Measurements from ENCODE around the gene PNLIPRP1.

PNLIPRP1 gene

GRCh38 chr10:116599991-116600390, 9.2 kb downstream of the PNLIPRP1 start:
- no peak for DNase-seq (ENCODE audit: low spot score)

- DNase-seq (ENCODE audit: low spot score), result no peak
These were observed 12.1 kb downstream of the PNLIPRP1 start for GRCh38 chr10:116602648-116603400.

GRCh38 chr10:116606061-116606483, 15.3 kb downstream of the PNLIPRP1 start:
- no peak for DNase-seq (ENCODE audit: low spot score)

DNA sequence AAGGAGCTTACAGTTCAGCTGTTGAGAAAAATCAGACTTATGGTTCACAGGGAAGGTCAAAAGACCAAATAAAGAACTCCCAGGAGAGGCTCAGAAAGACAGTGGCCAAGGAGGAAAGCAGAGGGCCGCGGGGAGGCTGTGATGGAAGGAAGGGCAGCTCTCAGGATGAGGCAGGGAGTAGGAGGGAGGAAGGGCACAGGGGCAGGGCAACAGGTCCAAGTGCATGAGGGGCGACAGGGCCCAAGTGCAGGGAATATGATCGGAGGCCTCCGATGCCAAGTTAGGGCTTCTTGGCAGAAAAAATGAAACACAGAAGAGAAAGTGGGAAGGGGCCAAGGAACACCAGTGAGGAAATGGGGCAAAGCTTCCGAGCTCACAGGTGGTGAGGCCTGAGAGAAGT, 16.6 kb downstream of the PNLIPRP1 start:
- DNase-seq (ENCODE audit: low spot score), result no peak

GRCh38 chr10:116608686-116609594, 18.2 kb downstream of the PNLIPRP1 start:
- no peak for DNase-seq (ENCODE audit: low spot score)

DNA sequence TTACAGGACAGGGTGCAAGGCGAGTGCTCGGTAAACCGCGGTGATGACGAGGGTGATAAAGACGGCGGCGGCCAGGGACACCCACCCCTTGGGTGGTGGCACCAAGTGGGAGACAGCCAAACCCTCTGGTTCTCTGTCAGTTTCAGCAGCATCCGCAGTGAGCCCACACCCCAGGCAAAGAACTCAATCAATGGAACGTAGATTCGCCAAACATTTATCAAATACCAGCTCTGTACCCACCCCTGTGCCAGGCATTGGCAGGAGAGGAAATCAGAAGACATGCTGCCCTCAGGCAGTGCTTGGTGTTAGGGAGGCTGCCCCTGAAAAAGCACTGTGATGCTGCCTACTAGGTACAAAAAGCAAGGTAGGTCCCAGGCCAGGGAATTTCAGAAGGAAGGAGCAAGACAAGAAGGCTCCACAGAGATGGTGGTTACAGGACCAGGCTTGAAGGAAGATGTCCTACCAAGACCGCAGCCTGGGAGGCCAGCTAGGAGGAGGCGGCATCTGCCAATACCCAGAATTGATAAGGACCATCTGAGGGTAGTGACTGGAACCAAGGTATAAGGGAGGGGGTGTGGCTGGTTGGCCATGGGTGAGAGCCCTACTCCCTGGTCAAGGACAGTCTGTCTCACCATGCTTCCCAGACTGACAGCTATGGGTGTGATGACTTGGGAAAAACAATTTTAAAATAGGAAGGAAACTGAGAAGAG, 19.8 kb downstream of the PNLIPRP1 start:
- DNase-seq (ENCODE audit: low spot score), result no peak

GRCh38 chr10:116611153-116611545, 20.4 kb downstream of the PNLIPRP1 start:
- no peak for DNase-seq (ENCODE audit: low spot score)

DNA sequence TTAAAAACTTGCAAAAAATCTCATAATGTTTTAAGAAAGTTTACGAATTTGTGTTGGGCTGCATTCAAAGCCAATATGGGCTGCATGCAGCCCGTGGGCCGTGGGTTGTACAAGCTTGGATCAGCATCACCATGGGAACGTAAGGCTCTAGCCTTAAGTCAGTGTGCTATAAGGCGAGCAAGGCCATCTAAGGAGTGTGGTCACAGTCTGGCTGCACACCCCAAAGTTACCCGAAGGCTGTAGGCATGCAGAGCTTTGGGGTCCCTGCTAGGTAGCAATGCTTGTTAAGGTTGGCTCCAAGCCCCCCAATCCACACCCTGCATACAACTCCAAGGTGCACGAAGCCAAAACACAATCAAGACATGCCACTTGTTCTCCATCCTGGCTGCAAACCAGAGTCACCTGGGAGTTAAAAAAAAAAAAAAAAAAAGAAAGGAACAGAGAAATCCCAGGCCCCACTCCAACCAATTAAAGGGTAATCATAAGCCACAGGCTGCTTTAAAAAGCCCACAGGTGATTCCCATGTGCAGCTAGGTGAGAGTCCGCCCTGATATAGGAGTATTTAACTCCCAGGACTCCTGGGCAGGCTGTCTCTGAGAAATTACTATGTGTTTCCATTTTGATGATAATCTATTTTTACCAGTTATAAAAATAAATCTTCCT, 21.5 kb downstream of the PNLIPRP1 start:
- DNase-seq (ENCODE audit: low spot score), result no peak

DNA sequence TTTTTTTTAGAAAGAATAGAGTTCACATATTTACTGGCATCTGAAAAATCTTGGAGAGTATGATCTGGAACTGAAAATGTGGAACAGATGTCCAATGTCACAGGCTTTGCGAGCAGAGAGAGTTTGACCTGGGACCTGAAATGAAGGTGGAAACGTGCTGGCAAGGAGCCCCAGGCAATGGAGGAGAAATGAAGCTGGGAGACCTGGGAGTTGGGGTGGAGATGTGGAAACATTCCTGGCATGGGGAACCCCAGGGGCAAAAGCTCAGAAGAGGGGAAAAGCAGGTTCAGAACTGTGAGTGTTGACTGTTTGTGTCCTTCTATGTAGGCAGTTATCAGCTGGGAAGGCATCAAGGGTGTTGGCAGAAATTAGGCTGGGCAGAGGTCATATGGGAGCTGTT, 22.7 kb downstream of the PNLIPRP1 start:
- no peak for DNase-seq (ENCODE audit: low spot score)

DNA sequence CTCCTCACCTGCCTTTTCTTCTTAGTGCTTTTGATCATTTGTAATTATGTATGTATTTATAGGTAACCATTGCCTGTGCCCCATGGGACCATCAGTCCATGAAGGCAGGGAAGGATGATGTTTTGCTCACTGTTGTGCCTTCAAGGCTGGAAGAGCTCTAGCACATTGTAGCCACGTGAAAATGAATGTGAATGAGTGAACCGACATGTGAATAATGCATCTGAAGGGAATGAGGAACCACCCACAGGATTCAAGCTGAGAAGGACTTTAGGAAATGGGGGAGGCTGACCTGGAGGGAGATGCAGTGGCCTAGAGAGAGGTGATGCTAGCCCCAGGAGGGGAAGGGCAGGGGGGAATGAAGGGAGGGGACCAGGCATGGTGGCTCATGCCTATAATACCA, 24.0 kb downstream of the PNLIPRP1 start:
- no peak for DNase-seq (ENCODE audit: low spot score)

- DNase-seq (ENCODE audit: low spot score), result no peak
These were observed 24.5 kb downstream of the PNLIPRP1 start for GRCh38 chr10:116615199-116615776.

DNA sequence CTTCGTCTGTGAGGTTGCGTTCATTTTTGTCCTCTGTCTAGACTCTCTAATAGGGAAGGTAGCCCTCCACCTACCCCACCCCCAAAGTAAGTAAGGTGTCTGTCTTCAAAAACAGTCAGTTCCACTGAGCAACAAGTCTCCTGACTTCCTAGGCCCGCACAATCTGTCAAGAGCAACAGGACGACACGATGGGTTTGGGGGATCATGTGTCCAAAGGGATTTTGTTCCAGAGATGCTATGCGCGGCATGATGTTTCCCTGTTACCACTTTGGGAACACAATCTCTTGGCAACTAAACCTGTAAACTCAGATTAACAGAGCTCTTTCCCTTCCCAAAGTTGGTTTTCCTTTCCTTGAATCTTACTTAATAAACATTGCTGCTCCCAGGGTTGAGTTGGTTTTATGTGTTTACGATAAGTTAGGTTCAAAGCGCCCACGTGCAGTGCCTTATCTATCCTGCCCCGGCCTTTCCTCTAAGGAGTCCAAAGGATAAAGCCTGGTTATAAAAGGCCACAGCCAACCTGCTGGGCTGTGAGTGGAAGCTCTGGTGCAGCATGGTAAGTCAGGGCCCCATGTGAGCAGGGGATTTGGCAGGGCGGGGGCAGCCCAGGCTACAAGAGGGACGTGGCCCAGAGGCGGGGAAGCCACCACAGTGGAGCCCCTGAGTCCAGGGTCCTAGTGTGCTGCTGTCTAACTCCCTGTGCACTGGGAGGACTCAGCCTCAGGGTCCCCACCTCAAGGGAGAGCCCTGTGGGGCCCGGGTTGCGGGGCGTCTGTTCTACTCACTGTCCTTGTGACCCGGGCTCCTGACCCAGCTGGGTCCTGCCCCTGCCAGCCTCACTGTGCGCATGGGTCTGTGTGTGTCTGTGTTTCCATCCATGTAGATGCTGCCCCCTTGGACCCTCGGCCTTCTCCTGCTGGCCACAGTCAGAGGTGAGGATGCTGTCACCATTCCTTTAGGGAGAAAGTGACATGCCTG, 30.0 kb downstream of the PNLIPRP1 start, which contains the start of gene PNLIPRP2:
PNLIPRP2 (plus strand) TSS at position 531 of the 978 bp plus-strand sequence.
- DNase-seq (ENCODE audit: low spot score), result no peak

GRCh38 chr10:116621476-116621875, 30.7 kb downstream of the PNLIPRP1 start:
- DNase-seq (ENCODE audit: low spot score), result no peak

GRCh38 chr10:116621934-116622655, 31.3 kb downstream of the PNLIPRP1 start:
- DNase-seq (ENCODE audit: low spot score), result no peak

- DNase-seq (ENCODE audit: low spot score), result no peak
These were observed 35.1 kb downstream of the PNLIPRP1 start for GRCh38 chr10:116625845-116626244.

GRCh38 chr10:116626815-116627214, 36.1 kb downstream of the PNLIPRP1 start:
- DNase-seq (ENCODE audit: low spot score), result no peak

- DNase-seq (ENCODE audit: low spot score), result no peak
These were observed 36.7 kb downstream of the PNLIPRP1 start for GRCh38 chr10:116627386-116627933.

- no peak for DNase-seq (ENCODE audit: low spot score)
These were observed 38.6 kb downstream of the PNLIPRP1 start for GRCh38 chr10:116629340-116629739.

GRCh38 chr10:116630020-116630419, 39.3 kb downstream of the PNLIPRP1 start:
- no peak for DNase-seq (ENCODE audit: low spot score)

All from germinal center (tissue), 1 donor.